WTC11 (cell line): ENCODE data around the gene USF2. TPM values are rescaled to one million over a fixed set of nuclear protein-coding genes. Genes with fewer than 3 reads are reported as not detected.

Experiments
- ATAC-seq: fragments of 200-7000 bp; cut with Tn5 transposase; 2 replicates; pipeline ENCODE4 v1.10.0; 2021; ENCODE audit warnings: mild to moderate bottlenecking, moderate library complexity
- CTCF ChIA-PET: fragments of 300-600 bp; sonication (Branson Sonifier 250); formaldehyde crosslinking; loops from one replicate; lab custom pipeline; 2021; ENCODE audit warnings: antibody characterized with exemption; lab: Charles Lee
- POLR2A ChIA-PET: fragments of 350-600 bp; sonication (Branson Sonifier 250); formaldehyde crosslinking; loops from one replicate; lab custom pipeline; 2021; ENCODE audit warnings: antibody characterized with exemption; lab: Charles Lee
- DNase-seq: peaks from one replicate; pipeline ENCODE4 v3.0.0; 2021; ENCODE audit warnings: low spot score
- H3K27ac Mint-ChIP-seq: 2 replicates; pipeline ENCODE4 v1.8.0; 2021; ENCODE audit warnings: mixed read lengths
- H3K27me3 Mint-ChIP-seq: 2 replicates; pipeline ENCODE4 v1.8.0; 2021; ENCODE audit warnings: low read depth, mild to moderate bottlenecking, moderate library complexity, mixed read lengths
- H3K36me3 Mint-ChIP-seq: 2 replicates; pipeline ENCODE4 v1.8.0; 2021; ENCODE audit warnings: mixed read lengths
- H3K4me1 Mint-ChIP-seq: 2 replicates; pipeline ENCODE4 v1.8.0; 2022; ENCODE audit warnings: mixed read lengths
- H3K4me3 Mint-ChIP-seq: 2 replicates; pipeline ENCODE4 v1.8.0; 2021; ENCODE audit warnings: mild to moderate bottlenecking, moderate library complexity, mixed read lengths
- H3K9me3 Mint-ChIP-seq: 2 replicates; pipeline ENCODE4 v1.8.0; 2021; ENCODE audit warnings: mixed read lengths
- ATF1 ChIP-seq: sonication (generic); formaldehyde crosslinking; IDR thresholded peaks from 2 replicates; pipeline ENCODE4 v1.8.1; 2023; ENCODE audit warnings: mild to moderate bottlenecking, moderate library complexity, missing genetic modification reagents
- CBFB ChIP-seq: sonication (generic); formaldehyde crosslinking; IDR thresholded peaks from 2 replicates; pipeline ENCODE4 v1.8.1; 2022; ENCODE audit warnings: mild to moderate bottlenecking, low read depth, missing genetic modification reagents
- CREM ChIP-seq: sonication (generic); formaldehyde crosslinking; IDR thresholded peaks from 2 replicates; pipeline ENCODE4 v1.8.1; 2022; ENCODE audit warnings: mild to moderate bottlenecking, missing genetic modification reagents, moderate library complexity
- EMX1 ChIP-seq: fragments of 250-450 bp; sonication (Bioruptor Pico); IDR thresholded peaks from 2 replicates; pipeline ENCODE4 v1.8.0; 2021; ENCODE audit warnings: mild to moderate bottlenecking
- FOXJ3 ChIP-seq: sonication (generic); formaldehyde crosslinking; IDR thresholded peaks from 2 replicates; pipeline ENCODE4 v1.9.0; 2021; ENCODE audit warnings: missing genetic modification reagents, mild to moderate bottlenecking, borderline replicate concordance
- FOXK1 ChIP-seq: sonication (generic); formaldehyde crosslinking; IDR thresholded peaks from 2 replicates; pipeline ENCODE4 v1.8.0; 2022; ENCODE audit warnings: mild to moderate bottlenecking, moderate library complexity, missing genetic modification reagents
- MXD4 ChIP-seq: fragments of 250-450 bp; sonication (Bioruptor Pico); IDR thresholded peaks from 2 replicates; pipeline ENCODE4 v1.8.0; 2021; ENCODE audit warnings: mild to moderate bottlenecking, moderate library complexity, borderline replicate concordance
- MYBL2 ChIP-seq: sonication (generic); formaldehyde crosslinking; IDR thresholded peaks from 2 replicates; pipeline ENCODE4 v1.8.1; 2023; ENCODE audit warnings: mild to moderate bottlenecking, moderate library complexity, missing genetic modification reagents
- NR1H2 ChIP-seq: sonication (generic); formaldehyde crosslinking; IDR thresholded peaks from 2 replicates; pipeline ENCODE4 v1.9.0; 2021; ENCODE audit warnings: mild to moderate bottlenecking, moderate library complexity, missing genetic modification reagents
- NR3C1 ChIP-seq: sonication (generic); formaldehyde crosslinking; conservative IDR thresholded peaks from 2 replicates; pipeline ENCODE4 v1.8.1; 2023; ENCODE audit warnings: low read depth, mild to moderate bottlenecking, missing genetic modification reagents
- OVOL2 ChIP-seq: fragments of 250-450 bp; sonication (Bioruptor Pico); IDR thresholded peaks from 2 replicates; pipeline ENCODE4 v1.9.0; 2021; ENCODE audit warnings: mild to moderate bottlenecking, borderline replicate concordance
- RELA ChIP-seq: sonication (generic); formaldehyde crosslinking; IDR thresholded peaks from 2 replicates; pipeline ENCODE4 v1.8.1; 2022; ENCODE audit warnings: missing genetic modification reagents, mild to moderate bottlenecking, borderline replicate concordance
- SOX15 ChIP-seq: fragments of 250-450 bp; sonication (Bioruptor Pico); IDR thresholded peaks from 2 replicates; pipeline ENCODE4 v1.9.0; 2021; ENCODE audit warnings: mild to moderate bottlenecking
- SP1 ChIP-seq: sonication (generic); formaldehyde crosslinking; conservative IDR thresholded peaks from 2 replicates; pipeline ENCODE4 v1.8.1; 2022; ENCODE audit warnings: missing genetic modification reagents
- TEAD1 ChIP-seq: sonication (generic); formaldehyde crosslinking; IDR thresholded peaks from 2 replicates; pipeline ENCODE4 v1.8.0; 2022; ENCODE audit warnings: mild to moderate bottlenecking, missing genetic modification reagents
- TEAD4 ChIP-seq: sonication (generic); formaldehyde crosslinking; IDR thresholded peaks from 2 replicates; pipeline ENCODE4 v1.8.0; 2022; ENCODE audit warnings: mild to moderate bottlenecking, missing genetic modification reagents
- ZBTB21 ChIP-seq: sonication (generic); formaldehyde crosslinking; IDR thresholded peaks from 2 replicates; pipeline ENCODE4 v1.8.1; 2023; ENCODE audit warnings: mild to moderate bottlenecking, missing genetic modification reagents, borderline replicate concordance
- ZNF121 ChIP-seq: sonication (generic); formaldehyde crosslinking; IDR thresholded peaks from 2 replicates; pipeline ENCODE4 v1.8.0; 2023; ENCODE audit warnings: missing genetic modification reagents
- ZNF396 ChIP-seq: fragments of 250-450 bp; sonication (Bioruptor Pico); IDR thresholded peaks from 2 replicates; pipeline ENCODE4 v1.8.0; 2021; ENCODE audit warnings: mild to moderate bottlenecking, moderate library complexity, borderline replicate concordance
- total RNA-seq: library from RNA; stranded (reverse); gene quantifications from 3 replicates; pipeline ENCODE4 v1.2.3, GENCODE V29; 2021
- TF ChIP-seq, protein P1 (sequence below): sonication (generic); formaldehyde crosslinking; IDR thresholded peaks from 2 replicates; pipeline ENCODE4 v1.8.1; 2022; ENCODE audit warnings: mild to moderate bottlenecking, moderate library complexity, missing genetic modification reagents
- TF ChIP-seq, protein P2 (sequence below): sonication (generic); formaldehyde crosslinking; IDR thresholded peaks from 2 replicates; pipeline ENCODE4 v1.8.0; 2022; ENCODE audit warnings: missing genetic modification reagents
- TF ChIP-seq, protein P3 (sequence below): fragments of 250-450 bp; sonication (Bioruptor Pico); conservative IDR thresholded peaks from 2 replicates; pipeline ENCODE4 v1.9.0; 2021; ENCODE audit warnings: mild to moderate bottlenecking
- TF ChIP-seq, protein P4 (sequence below): sonication (generic); formaldehyde crosslinking; IDR thresholded peaks from 2 replicates; pipeline ENCODE4 v1.8.1; 2022; ENCODE audit warnings: low read depth, mild to moderate bottlenecking, moderate library complexity, missing genetic modification reagents, borderline replicate concordance

USF2 gene
- total RNA-seq, 1 experiment from 2014 or later, result 109 TPM

DNA sequence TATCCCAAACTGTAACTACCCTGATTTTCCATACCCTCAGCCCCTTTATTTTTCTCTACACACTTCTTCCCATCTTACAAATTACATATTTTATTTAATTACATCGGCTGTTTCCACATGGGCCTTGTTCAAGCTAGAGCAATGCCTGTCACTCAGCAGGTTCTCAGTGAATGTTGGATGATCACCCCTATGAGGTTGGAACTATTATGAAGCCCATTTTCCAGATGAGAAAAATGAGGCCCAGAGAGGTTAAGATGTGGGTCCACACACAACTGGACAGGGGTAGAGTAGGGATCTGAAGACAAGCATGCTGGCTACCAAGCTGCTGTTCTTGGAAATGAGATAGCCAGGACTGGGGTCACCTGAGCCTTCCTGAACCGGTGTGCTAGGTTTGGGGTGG, 33.2 kb downstream of the USF2 start:
- no peaks in the 10 kb centered on the region for H3K36me3 Mint-ChIP-seq
- TF ChIP-seq, protein P1, sequence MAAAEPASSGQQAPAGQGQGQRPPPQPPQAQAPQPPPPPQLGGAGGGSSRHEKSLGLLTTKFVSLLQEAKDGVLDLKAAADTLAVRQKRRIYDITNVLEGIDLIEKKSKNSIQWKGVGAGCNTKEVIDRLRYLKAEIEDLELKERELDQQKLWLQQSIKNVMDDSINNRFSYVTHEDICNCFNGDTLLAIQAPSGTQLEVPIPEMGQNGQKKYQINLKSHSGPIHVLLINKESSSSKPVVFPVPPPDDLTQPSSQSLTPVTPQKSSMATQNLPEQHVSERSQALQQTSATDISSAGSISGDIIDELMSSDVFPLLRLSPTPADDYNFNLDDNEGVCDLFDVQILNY, result no peak
- TF ChIP-seq ZNF396 (no peak), SP1 (CRISPR knock-in tag) (no peak), TEAD1 (CRISPR knock-in tag) (no peak), CBFB (CRISPR knock-in tag) (no peak), CREM (CRISPR knock-in tag) (no peak), SOX15 (CRISPR knock-in tag) (no peak), NR1H2 (no peak)
- TF ChIP-seq, protein P2, sequence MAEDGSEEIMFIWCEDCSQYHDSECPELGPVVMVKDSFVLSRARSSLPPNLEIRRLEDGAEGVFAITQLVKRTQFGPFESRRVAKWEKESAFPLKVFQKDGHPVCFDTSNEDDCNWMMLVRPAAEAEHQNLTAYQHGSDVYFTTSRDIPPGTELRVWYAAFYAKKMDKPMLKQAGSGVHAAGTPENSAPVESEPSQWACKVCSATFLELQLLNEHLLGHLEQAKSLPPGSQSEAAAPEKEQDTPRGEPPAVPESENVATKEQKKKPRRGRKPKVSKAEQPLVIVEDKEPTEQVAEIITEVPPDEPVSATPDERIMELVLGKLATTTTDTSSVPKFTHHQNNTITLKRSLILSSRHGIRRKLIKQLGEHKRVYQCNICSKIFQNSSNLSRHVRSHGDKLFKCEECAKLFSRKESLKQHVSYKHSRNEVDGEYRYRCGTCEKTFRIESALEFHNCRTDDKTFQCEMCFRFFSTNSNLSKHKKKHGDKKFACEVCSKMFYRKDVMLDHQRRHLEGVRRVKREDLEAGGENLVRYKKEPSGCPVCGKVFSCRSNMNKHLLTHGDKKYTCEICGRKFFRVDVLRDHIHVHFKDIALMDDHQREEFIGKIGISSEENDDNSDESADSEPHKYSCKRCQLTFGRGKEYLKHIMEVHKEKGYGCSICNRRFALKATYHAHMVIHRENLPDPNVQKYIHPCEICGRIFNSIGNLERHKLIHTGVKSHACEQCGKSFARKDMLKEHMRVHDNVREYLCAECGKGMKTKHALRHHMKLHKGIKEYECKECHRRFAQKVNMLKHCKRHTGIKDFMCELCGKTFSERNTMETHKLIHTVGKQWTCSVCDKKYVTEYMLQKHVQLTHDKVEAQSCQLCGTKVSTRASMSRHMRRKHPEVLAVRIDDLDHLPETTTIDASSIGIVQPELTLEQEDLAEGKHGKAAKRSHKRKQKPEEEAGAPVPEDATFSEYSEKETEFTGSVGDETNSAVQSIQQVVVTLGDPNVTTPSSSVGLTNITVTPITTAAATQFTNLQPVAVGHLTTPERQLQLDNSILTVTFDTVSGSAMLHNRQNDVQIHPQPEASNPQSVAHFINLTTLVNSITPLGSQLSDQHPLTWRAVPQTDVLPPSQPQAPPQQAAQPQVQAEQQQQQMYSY (CRISPR knock-in tag), result no peak
- TF ChIP-seq, all 79 proteins: peak for 0
- ATAC-seq, result no peak
- CTCF ChIA-PET, result interaction anchor here (0.6 to 1.1 kb wide), 2 partner anchors 14 to 193 kb away, joined by 3 read pairs; no protein-coding TSS in a partner anchor
- Mint-ChIP-seq H3K4me3 (no peak overlapping the region), H3K27me3 (no peaks in the 10 kb centered on the region; the same call in 1 of the 2 replicates), H3K9me3 (no peaks in the 10 kb centered on the region; the same call in 1 of the 2 replicates), H3K4me1 (no peaks in the 10 kb centered on the region), H3K27ac (no peak overlapping the region)
- DNase-seq, result no peak
- POLR2A ChIA-PET, result no interaction called here

DNA sequence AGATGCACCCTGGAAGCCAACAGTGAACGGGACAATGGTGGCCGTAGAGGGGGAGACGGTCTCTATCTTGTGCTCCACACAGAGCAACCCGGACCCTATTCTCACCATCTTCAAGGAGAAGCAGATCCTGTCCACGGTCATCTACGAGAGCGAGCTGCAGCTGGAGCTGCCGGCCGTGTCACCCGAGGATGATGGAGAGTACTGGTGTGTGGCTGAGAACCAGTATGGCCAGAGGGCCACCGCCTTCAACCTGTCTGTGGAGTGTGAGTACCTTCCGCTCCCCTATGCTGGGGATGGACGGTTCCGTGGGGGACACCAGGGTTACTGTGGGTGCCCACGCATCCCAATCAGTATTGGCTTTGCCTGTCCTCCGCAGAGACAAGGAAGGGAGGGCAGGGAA, 33.7 kb downstream of the USF2 start:
- no peak overlapping the region for H3K4me3 Mint-ChIP-seq
- DNase-seq, result no peak
- no peaks in the 10 kb centered on the region for H3K4me1 Mint-ChIP-seq
- no peaks in the 10 kb centered on the region; the same call in 1 of the 2 replicates for H3K27me3 Mint-ChIP-seq
- no peaks in the 10 kb centered on the region for H3K36me3 Mint-ChIP-seq
- no peak for ATAC-seq
- ChIA-PET POLR2A (no interaction called here), CTCF (interaction anchor here (0.6 kb wide), 1 partner anchor 13 kb away, joined by 3 read pairs; no protein-coding TSS in a partner anchor)
- no peaks in the 10 kb centered on the region; the same call in 1 of the 2 replicates for H3K9me3 Mint-ChIP-seq
- no peak for TF ChIP-seq ZBTB21 (CRISPR knock-in tag)
- no peak for TF ChIP-seq ZNF121 (CRISPR knock-in tag)
- no peak overlapping the region for H3K27ac Mint-ChIP-seq

DNA sequence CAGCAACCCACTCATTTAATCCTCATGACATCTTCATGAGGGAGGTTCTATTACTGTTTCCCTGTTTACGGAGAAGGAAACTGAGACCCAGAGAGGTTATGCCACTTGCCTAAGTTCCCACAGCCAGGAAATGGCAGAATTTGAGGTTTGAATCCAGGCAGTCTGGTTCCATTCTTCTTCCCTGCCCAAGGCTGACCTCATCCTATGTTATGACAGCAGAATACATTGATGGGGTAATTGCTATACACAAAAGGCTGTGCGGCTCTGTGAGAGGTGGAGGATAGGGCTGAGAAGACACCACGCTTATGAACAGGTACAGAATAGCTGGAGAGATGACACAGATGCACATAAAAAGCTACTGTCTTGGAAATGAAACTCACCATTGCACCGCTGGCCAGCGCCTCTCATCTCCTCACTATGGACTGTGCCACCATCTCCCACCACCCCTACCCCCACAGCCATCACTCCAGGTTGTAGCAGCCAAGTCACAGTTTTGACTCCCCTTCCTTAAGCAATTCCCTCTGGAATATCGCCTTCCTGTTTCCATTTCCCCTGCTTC, 34.7 kb downstream of the USF2 start:
- ATAC-seq (no peak), DNase-seq (no peak)
- ChIA-PET POLR2A (no interaction called here), CTCF (no interaction called here)
- no peak overlapping the region for H3K4me3 Mint-ChIP-seq
- H3K4me1 Mint-ChIP-seq, result no peaks in the 10 kb centered on the region
- no peaks in the 10 kb centered on the region for H3K36me3 Mint-ChIP-seq
- H3K27me3 Mint-ChIP-seq, result no peaks in the 10 kb centered on the region; the same call in 1 of the 2 replicates
- no peak overlapping the region for H3K27ac Mint-ChIP-seq
- no peaks in the 10 kb centered on the region; the same call in 1 of the 2 replicates for H3K9me3 Mint-ChIP-seq
- TF ChIP-seq ATF1 (CRISPR knock-in tag), result no peak
- TF ChIP-seq TEAD4 (CRISPR knock-in tag), result no peak
- no peak for TF ChIP-seq ZNF396
- no peak for TF ChIP-seq MYBL2 (CRISPR knock-in tag)
- no peak for TF ChIP-seq EMX1
- TF ChIP-seq, protein P3, sequence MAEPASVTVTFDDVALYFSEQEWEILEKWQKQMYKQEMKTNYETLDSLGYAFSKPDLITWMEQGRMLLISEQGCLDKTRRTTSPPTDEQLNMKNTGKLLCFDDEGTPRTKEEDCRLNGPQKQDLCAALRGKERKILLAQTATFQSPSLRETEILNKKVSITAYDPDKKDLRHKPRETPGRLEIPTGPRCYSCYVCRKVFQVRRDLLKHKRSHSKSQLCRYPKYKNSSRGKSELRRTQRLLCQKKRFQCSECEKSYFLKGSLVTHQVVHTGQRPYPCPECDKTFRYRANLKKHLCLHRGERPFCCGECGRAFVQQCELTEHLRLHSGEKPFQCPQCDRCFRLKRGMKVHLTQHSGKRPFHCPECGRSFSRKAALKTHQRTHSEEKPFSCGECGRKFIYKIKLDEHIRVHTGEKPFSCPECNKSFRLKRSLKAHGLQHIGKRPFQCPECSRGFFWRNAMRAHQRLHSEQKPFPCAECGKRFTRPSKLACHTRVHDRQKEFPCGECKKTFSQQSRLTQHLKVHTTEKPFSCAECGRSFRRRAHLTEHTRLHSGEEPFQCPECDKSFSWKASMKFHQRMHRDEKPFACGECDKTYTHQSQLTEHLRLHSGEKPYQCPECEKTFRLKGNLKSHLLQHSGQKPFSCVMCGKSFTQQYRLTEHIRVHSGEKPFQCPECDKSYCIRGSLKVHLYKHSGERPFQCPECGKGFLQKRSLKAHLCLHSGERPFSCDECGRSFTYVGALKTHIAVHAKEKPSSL (CRISPR knock-in tag), result no peak
- TF ChIP-seq FOXK1 (CRISPR knock-in tag), result no peak
- no peak for TF ChIP-seq RELA (CRISPR knock-in tag)
- TF ChIP-seq NR3C1 (CRISPR knock-in tag), result no peak
- TF ChIP-seq FOXJ3 (CRISPR knock-in tag), result no peak
- no peak for TF ChIP-seq MXD4 (CRISPR knock-in tag)
- no peak for TF ChIP-seq OVOL2
- TF ChIP-seq, protein P4, sequence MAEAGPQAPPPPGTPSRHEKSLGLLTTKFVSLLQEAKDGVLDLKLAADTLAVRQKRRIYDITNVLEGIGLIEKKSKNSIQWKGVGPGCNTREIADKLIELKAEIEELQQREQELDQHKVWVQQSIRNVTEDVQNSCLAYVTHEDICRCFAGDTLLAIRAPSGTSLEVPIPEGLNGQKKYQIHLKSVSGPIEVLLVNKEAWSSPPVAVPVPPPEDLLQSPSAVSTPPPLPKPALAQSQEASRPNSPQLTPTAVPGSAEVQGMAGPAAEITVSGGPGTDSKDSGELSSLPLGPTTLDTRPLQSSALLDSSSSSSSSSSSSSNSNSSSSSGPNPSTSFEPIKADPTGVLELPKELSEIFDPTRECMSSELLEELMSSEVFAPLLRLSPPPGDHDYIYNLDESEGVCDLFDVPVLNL, result no peak
